HCT116 (cell line): ENCODE data around the gene MISP3. TPM values are rescaled to one million over a fixed set of nuclear protein-coding genes. Genes with fewer than 3 reads are reported as not detected.

Source experiments
- ATAC-seq: fragments of 200-7000 bp; cut with Tn5 transposase; 2 replicates; pipeline ENCODE4 v1.9.1; 2020; ENCODE audit warnings: mild to moderate bottlenecking, moderate library complexity
- BruUV-seq: library from RNA; stranded (reverse); fragments of 400-500 nt; replicated peaks from 2 replicates; lab custom pipeline; 2021; lab: Mats Ljungman, UMichigan
- CTCF ChIA-PET: fragments of 300-600 bp; sonication (Branson Sonifier 250); formaldehyde crosslinking; loops from one replicate; lab custom pipeline; 2021; ENCODE audit warnings: antibody characterized with exemption; lab: Charles Lee
- POLR2A ChIA-PET: fragments of 300-600, 350-600 bp; sonication (Branson Sonifier 250); formaldehyde crosslinking; loops from one replicate; lab custom pipeline; 2021; ENCODE audit warnings: antibody characterized with exemption; lab: Charles Lee
- RAD21 ChIA-PET, 2 experiments: fragments of 300-600 bp; sonication (Branson Sonifier 250); formaldehyde crosslinking; loops; one replicate each; lab custom pipeline; 2023; ENCODE audit warnings: low total read pairs in 2 of 2; ENCODE audit not compliant: uncharacterized antibody in 2 of 2, unreplicated experiment in 2 of 2, low non-redundant PET in 1 of 2; lab: Charles Lee
- DNase-seq: peaks from one replicate; pipeline ENCODE4 v3.0.0-alpha.2; 2010; ENCODE audit warnings: low read depth, low spot score
- H2AFZ ChIP-seq: fragments of 200-600 bp; shearing (Covaris generic), sonication (generic); 2 replicates; pipeline ENCODE4 v1.6.1; 2017; ENCODE audit warnings: low read depth, mixed run types, mixed read lengths, antibody characterized with exemption, low read length; ENCODE audit not compliant: poor library complexity, severe bottlenecking
- H3K27ac ChIP-seq: 2 replicates; pipeline ENCODE4 v1.5.1; 2012; ENCODE audit warnings: low read depth, low read length
- H3K27me3 ChIP-seq: fragments of 200-600 bp; sonication (generic); 2 replicates; pipeline ENCODE4 v1.6.1; 2016; ENCODE audit warnings: mixed run types, low read length, mixed read lengths; ENCODE audit not compliant: insufficient read depth
- H3K36me3 ChIP-seq, 2 experiments: fragments of 200-500 bp in 1 of 2; fragments of 200-600 bp in 1 of 2; sonication (Bioruptor generic) in 1 of 2; sonication (generic) in 1 of 2; 2 replicates each; pipeline versions ENCODE4 v1.5.1 to v1.6.1; 2014 to 2016; ENCODE audit warnings: low read length in 2 of 2, inconsistent platforms in 1 of 2, mixed read lengths in 1 of 2, mixed run types in 1 of 2; ENCODE audit not compliant: insufficient read depth in 2 of 2, control insufficient read depth in 1 of 2
- H3K4me1 ChIP-seq, 2 experiments: fragments of 200-600 bp in 1 of 2; sonication (generic) in 1 of 2; 2 replicates each; pipeline versions ENCODE4 v1.5.1 to v1.6.1; 2012 to 2017; ENCODE audit warnings: low read length in 2 of 2, inconsistent platforms in 1 of 2, mild to moderate bottlenecking in 1 of 2, mixed read lengths in 1 of 2, mixed run types in 1 of 2, moderate library complexity in 1 of 2; ENCODE audit not compliant: insufficient read depth in 2 of 2, control insufficient read depth in 1 of 2
- H3K4me2 ChIP-seq: fragments of 200-600 bp; sonication (generic); 2 replicates; pipeline ENCODE4 v1.6.1; 2017; ENCODE audit warnings: mixed run types, low read length, mixed read lengths
- H3K4me3 ChIP-seq, 2 experiments: fragments of 200-600 bp in 1 of 2; sonication (generic) in 1 of 2; replicated peaks in 1 of 2; 2 replicates each; pipeline ENCODE4 v1.5.1; 2011 to 2016; ENCODE audit warnings: low read length in 2 of 2, control low read depth in 1 of 2, low read depth in 1 of 2, mild to moderate bottlenecking in 1 of 2, mixed read lengths in 1 of 2, mixed run types in 1 of 2
- H3K79me2 ChIP-seq: fragments of 200-600 bp; sonication (generic); 2 replicates; pipeline ENCODE4 v1.6.1; 2017; ENCODE audit warnings: mild to moderate bottlenecking, mixed run types, low read length, moderate library complexity, mixed read lengths; ENCODE audit not compliant: insufficient read depth
- H3K9ac ChIP-seq: fragments of 200-600 bp; sonication (generic); 2 replicates; pipeline ENCODE4 v1.6.1; 2016; ENCODE audit warnings: low read length, mixed read lengths
- H3K9me2 ChIP-seq: fragments of 200-600 bp; sonication (generic), shearing (Covaris generic); 2 replicates; pipeline ENCODE4 v1.6.1; 2017; ENCODE audit warnings: mixed run types, mild to moderate bottlenecking, moderate library complexity; ENCODE audit not compliant: insufficient read depth
- H3K9me3 ChIP-seq, 2 experiments: fragments of 200-500 bp in 1 of 2; fragments of 200-600 bp in 1 of 2; sonication (Bioruptor generic) in 1 of 2; sonication (generic) in 1 of 2; 2 replicates each; pipeline ENCODE4 v1.6.1; 2014 to 2017; ENCODE audit warnings: low read length in 2 of 2, mixed read lengths in 2 of 2, inconsistent platforms in 1 of 2, low read depth in 1 of 2, mild to moderate bottlenecking in 1 of 2, mixed run types in 1 of 2, moderate library complexity in 1 of 2; ENCODE audit not compliant: control insufficient read depth in 1 of 2, insufficient read depth in 1 of 2
- H4K20me1 ChIP-seq: fragments of 200-600 bp; sonication (generic), shearing (Covaris generic); 2 replicates; pipeline ENCODE4 v1.6.1; 2017; ENCODE audit warnings: mixed run types, mild to moderate bottlenecking, moderate library complexity; ENCODE audit not compliant: insufficient read depth
- CBX3 ChIP-seq: IDR thresholded peaks from 2 replicates; pipeline ENCODE4 v1.6.1; 2012; ENCODE audit warnings: low read depth
- CEBPB ChIP-seq: IDR thresholded peaks from 2 replicates; pipeline ENCODE4 v1.6.1; 2012; ENCODE audit warnings: low read depth
- EGR1 ChIP-seq: IDR thresholded peaks from 2 replicates; pipeline ENCODE4 v1.6.1; 2012; ENCODE audit warnings: low read depth
- EZH2 ChIP-seq: fragments of 200-600 bp; sonication (generic); IDR thresholded peaks from 2 replicates; pipeline ENCODE4 v1.6.1; 2017; ENCODE audit warnings: antibody characterized with exemption, mixed run types
- EZH2phosphoT487 ChIP-seq: fragments of 200-600 bp; IDR thresholded peaks from 2 replicates; pipeline ENCODE4 v1.6.1; 2018; ENCODE audit warnings: antibody characterized with exemption, borderline replicate concordance
- FOSL1 ChIP-seq: IDR thresholded peaks from 2 replicates; pipeline ENCODE4 v1.6.1; 2012; ENCODE audit warnings: low read depth
- JUND ChIP-seq: IDR thresholded peaks from 2 replicates; pipeline ENCODE4 v1.6.1; 2012
- POLR2AphosphoS5 ChIP-seq: IDR thresholded peaks from 2 replicates; pipeline ENCODE4 v1.6.1; 2011; ENCODE audit warnings: mild to moderate bottlenecking, low read depth, low read length, moderate library complexity
- RAD21 ChIP-seq: IDR thresholded peaks from 2 replicates; pipeline ENCODE4 v1.6.1; 2012; ENCODE audit warnings: low read depth, mild to moderate bottlenecking
- SIN3A ChIP-seq: IDR thresholded peaks from 2 replicates; pipeline ENCODE4 v1.6.1; 2012; ENCODE audit warnings: low read depth
- YY1 ChIP-seq: IDR thresholded peaks from 2 replicates; pipeline ENCODE4 v1.6.1; 2011; ENCODE audit warnings: low read length, low read depth, moderate library complexity, mild to moderate bottlenecking; ENCODE audit not compliant: insufficient replicate concordance; ENCODE audit errors: extremely low read depth
- ZFX ChIP-seq: fragments of 450-650 bp; IDR thresholded peaks from 2 replicates; pipeline ENCODE4 v1.6.1; 2017
- ZNF274 ChIP-seq: fragments of 200-500 bp; sonication (Bioruptor generic); IDR thresholded peaks from 2 replicates; pipeline ENCODE4 v1.6.1; 2014; ENCODE audit warnings: mild to moderate bottlenecking, low read depth, low read length, inconsistent platforms
- intact Hi-C: fragments of 100-400 bp; cut with micrococcal nuclease; formaldehyde crosslinking; loops from 2 replicates; pipeline ENCODE4 v1.10.0; 2022
- total RNA-seq: library from RNA; stranded (reverse); gene quantifications from one replicate; pipeline ENCODE4 v1.2.1, GENCODE V29; 2021; ENCODE audit not compliant: unreplicated experiment
- TF ChIP-seq, protein P1 (sequence below): IDR thresholded peaks from 2 replicates; pipeline ENCODE4 v1.6.1; 2011; ENCODE audit warnings: mild to moderate bottlenecking, low read length, moderate library complexity; ENCODE audit not compliant: insufficient replicate concordance; ENCODE audit errors: extremely low read depth
- TF ChIP-seq, protein P2 (sequence below): IDR thresholded peaks from 2 replicates; pipeline ENCODE4 v1.6.1; 2012
- TF ChIP-seq, protein P3 (sequence below): IDR thresholded peaks from 2 replicates; pipeline ENCODE4 v1.6.1; 2012; ENCODE audit warnings: low read depth

MISP3 gene
- total RNA-seq, 1 experiment from 2014 or later = 5.2 TPM

DNA sequence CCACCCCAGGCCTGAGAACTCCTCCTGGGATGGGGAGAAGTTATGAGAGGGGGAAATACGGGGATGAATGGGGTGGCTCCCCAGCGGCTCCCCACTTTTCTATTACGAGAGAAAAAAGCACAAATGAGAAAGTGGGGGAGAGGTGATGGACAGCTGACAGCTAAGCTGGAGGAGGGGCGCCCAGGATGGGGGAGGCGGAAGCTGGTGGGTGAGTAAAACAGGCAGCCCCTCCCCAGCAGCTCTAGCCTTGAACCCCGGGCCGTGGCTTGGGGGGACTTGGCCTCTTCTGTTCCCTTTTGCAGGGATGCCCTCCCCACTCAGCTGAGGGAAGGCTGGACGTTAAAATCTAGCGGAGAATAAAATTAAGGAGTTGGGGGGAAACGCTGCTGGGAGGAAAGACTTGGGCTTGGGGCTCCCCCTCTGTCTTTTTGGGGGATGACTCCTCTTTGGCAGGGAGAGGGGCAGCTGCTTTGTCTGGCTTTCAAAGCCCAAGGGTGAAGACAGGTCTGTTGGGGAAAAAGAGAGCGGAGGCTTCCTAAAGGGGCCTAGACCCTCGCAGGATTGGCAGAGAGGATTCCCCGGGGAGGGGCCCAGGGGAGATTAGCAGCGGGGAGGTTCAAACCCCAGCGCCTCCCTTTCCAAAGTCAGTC lies 19.4 kb downstream of the MISP3 start:
- no peak for ATAC-seq
- BruUV-seq = TSS peak; percentile 79

More for the DNA sequence above, 19.4 kb downstream of the MISP3 start:
- Histone ChIP-seq H4K20me1 (no peaks in the 10 kb centered on the region), H3K4me1 (peaks cover 12 to 19% of the 10 kb centered on the region in 2 experiments), H3K27ac (peak overlapping the region; percentile 83), H2AFZ (no peak overlapping the region), H3K79me2 (no peaks in the 10 kb centered on the region), H3K4me2 (peak overlapping the region; percentile 91), H3K36me3 (peaks cover 0 to 9% of the 10 kb centered on the region in 2 experiments; a peak in 1 of 4 replicates), H3K9me3 (peaks cover 3 to 7% of the 10 kb centered on the region in 2 experiments; a peak in 1 of 4 replicates), H3K9ac (peak overlapping the region; percentile 73), H3K9me2 (no peaks in the 10 kb centered on the region), H3K27me3 (no peaks in the 10 kb centered on the region), H3K4me3 (peak overlapping the region; percentile 41 to 66)
- CTCF ChIA-PET = no interaction called here
- RAD21 ChIA-PET = no interaction called here
- intact Hi-C loops = no loop called here
- POLR2A ChIA-PET = no interaction called here
- TF ChIP-seq, protein P1, sequence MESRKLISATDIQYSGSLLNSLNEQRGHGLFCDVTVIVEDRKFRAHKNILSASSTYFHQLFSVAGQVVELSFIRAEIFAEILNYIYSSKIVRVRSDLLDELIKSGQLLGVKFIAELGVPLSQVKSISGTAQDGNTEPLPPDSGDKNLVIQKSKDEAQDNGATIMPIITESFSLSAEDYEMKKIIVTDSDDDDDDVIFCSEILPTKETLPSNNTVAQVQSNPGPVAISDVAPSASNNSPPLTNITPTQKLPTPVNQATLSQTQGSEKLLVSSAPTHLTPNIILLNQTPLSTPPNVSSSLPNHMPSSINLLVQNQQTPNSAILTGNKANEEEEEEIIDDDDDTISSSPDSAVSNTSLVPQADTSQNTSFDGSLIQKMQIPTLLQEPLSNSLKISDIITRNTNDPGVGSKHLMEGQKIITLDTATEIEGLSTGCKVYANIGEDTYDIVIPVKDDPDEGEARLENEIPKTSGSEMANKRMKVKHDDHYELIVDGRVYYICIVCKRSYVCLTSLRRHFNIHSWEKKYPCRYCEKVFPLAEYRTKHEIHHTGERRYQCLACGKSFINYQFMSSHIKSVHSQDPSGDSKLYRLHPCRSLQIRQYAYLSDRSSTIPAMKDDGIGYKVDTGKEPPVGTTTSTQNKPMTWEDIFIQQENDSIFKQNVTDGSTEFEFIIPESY = no peak
- TF ChIP-seq YY1 = no peak
- TF ChIP-seq FOSL1 = no peak
- no peak for TF ChIP-seq EGR1
- no peak for TF ChIP-seq CEBPB
- TF ChIP-seq EZH2 = no peak
- no peak for TF ChIP-seq POLR2AphosphoS5
- no peak for TF ChIP-seq ZNF274
- no peak for TF ChIP-seq SIN3A
- TF ChIP-seq, protein P2, sequence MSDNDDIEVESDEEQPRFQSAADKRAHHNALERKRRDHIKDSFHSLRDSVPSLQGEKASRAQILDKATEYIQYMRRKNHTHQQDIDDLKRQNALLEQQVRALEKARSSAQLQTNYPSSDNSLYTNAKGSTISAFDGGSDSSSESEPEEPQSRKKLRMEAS = no peak
- no peak for TF ChIP-seq RAD21
- no peak for TF ChIP-seq ZFX
- no peak for TF ChIP-seq CBX3
- TF ChIP-seq, protein P3, sequence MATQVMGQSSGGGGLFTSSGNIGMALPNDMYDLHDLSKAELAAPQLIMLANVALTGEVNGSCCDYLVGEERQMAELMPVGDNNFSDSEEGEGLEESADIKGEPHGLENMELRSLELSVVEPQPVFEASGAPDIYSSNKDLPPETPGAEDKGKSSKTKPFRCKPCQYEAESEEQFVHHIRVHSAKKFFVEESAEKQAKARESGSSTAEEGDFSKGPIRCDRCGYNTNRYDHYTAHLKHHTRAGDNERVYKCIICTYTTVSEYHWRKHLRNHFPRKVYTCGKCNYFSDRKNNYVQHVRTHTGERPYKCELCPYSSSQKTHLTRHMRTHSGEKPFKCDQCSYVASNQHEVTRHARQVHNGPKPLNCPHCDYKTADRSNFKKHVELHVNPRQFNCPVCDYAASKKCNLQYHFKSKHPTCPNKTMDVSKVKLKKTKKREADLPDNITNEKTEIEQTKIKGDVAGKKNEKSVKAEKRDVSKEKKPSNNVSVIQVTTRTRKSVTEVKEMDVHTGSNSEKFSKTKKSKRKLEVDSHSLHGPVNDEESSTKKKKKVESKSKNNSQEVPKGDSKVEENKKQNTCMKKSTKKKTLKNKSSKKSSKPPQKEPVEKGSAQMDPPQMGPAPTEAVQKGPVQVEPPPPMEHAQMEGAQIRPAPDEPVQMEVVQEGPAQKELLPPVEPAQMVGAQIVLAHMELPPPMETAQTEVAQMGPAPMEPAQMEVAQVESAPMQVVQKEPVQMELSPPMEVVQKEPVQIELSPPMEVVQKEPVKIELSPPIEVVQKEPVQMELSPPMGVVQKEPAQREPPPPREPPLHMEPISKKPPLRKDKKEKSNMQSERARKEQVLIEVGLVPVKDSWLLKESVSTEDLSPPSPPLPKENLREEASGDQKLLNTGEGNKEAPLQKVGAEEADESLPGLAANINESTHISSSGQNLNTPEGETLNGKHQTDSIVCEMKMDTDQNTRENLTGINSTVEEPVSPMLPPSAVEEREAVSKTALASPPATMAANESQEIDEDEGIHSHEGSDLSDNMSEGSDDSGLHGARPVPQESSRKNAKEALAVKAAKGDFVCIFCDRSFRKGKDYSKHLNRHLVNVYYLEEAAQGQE = no peak
- TF ChIP-seq JUND = no peak
- TF ChIP-seq EZH2phosphoT487 = no peak
- DNase-seq = no peak
